HCT116 (cell line): ENCODE data around the gene CLEC16A.

Experiments
- CTCF ChIP-seq, 3 experiments: fragments of 200-600 bp in 1 of 3; sonication (generic) in 1 of 3; IDR thresholded peaks in 2 of 3; conservative IDR thresholded peaks in 1 of 3; 2 replicates each; pipeline ENCODE4 v1.5.1; 2012 to 2017; ENCODE audit warnings: low read depth in 2 of 3, low read length in 2 of 3, antibody characterized with exemption in 1 of 3, borderline replicate concordance in 1 of 3, control low read depth in 1 of 3, mild to moderate bottlenecking in 1 of 3, mixed read lengths in 1 of 3, mixed run types in 1 of 3, moderate library complexity in 1 of 3; ENCODE audit not compliant: insufficient read depth in 1 of 3
- RAD21 ChIP-seq: IDR thresholded peaks from 2 replicates; pipeline ENCODE4 v1.6.1; 2012; ENCODE audit warnings: low read depth, mild to moderate bottlenecking

GRCh38 chr16:11024333-11025053, 80.1 kb downstream of the CLEC16A start:
- no peak for TF ChIP-seq CTCF (IDR thresholded peaks at IDR 0.05 in 2 of 3, conservative IDR thresholded peaks at IDR 0.05 in 1 of 3; ENCODE audit: borderline replicate concordance in 1 of 3, insufficient read depth in 1 of 3, low read depth in 2 of 3, low read length in 2 of 3)
- no peak; the same call in 1 of the 2 replicates for TF ChIP-seq RAD21
